Activated CD8-positive, alpha-beta memory T cell treated with anti-CD3 and anti-CD28 coated beads, Interleukin-2, amount 10 ng/mL, durations not matched to agents 7 days and 5 days (primary cell): ENCODE results near the gene TPP1. TPM values are rescaled to one million over a fixed set of nuclear protein-coding genes. Genes with fewer than 3 reads are reported as not detected.

Experiments
- ATAC-seq: fragments of 150-1000 bp; cut with Tn5 transposase; one replicate; pipeline ENCODE4 v1.10.0; 2021; ENCODE audit warnings: moderate library complexity
- CTCF ChIA-PET: fragments of 350-600 bp; sonication (Branson Sonifier 250); formaldehyde crosslinking; loops from one replicate; lab custom pipeline; 2021; ENCODE audit warnings: antibody characterized with exemption; lab: Charles Lee
- DNase-seq: peaks from one replicate; pipeline ENCODE4 v3.0.0-alpha.2; 2020
- H3K27ac Mint-ChIP-seq: one replicate; pipeline ENCODE4 v1.8.0; 2021; ENCODE audit warnings: mild to moderate bottlenecking, mixed read lengths
- H3K27me3 Mint-ChIP-seq: one replicate; pipeline ENCODE4 v1.8.0; 2021; ENCODE audit warnings: mixed read lengths
- H3K36me3 Mint-ChIP-seq: one replicate; pipeline ENCODE4 v1.8.0; 2021; ENCODE audit warnings: mild to moderate bottlenecking, mixed read lengths
- H3K4me1 Mint-ChIP-seq: one replicate; pipeline ENCODE4 v1.8.0; 2021; ENCODE audit warnings: mixed read lengths
- H3K4me3 Mint-ChIP-seq: one replicate; pipeline ENCODE4 v1.8.0; 2021; ENCODE audit warnings: mild to moderate bottlenecking, moderate library complexity, mixed read lengths
- H3K9me3 Mint-ChIP-seq: one replicate; pipeline ENCODE4 v1.8.0; 2022; ENCODE audit warnings: low read depth, mixed read lengths
- total RNA-seq, 2 experiments: library from RNA; stranded (reverse); gene quantifications; one replicate each; pipeline ENCODE4 v1.2.3, GENCODE V29; 2021

TPP1 gene
- total RNA-seq, 2 experiments from 2014 or later, result 76.8 to 79.3 TPM

GRCh38 chr11:6566704-6567370, 52.4 kb downstream of the TPP1 start:
- H3K4me1 Mint-ChIP-seq, result no peaks in the 10 kb centered on the region
- no peak overlapping the region for H3K27ac Mint-ChIP-seq
- no peak overlapping the region for H3K4me3 Mint-ChIP-seq
- no peaks in the 10 kb centered on the region for H3K9me3 Mint-ChIP-seq
- CTCF ChIA-PET, result no interaction called here
- ATAC-seq (no peak), DNase-seq (no peak)
- no peaks in the 10 kb centered on the region for H3K27me3 Mint-ChIP-seq
- H3K36me3 Mint-ChIP-seq, result peaks cover 2% of the 10 kb centered on the region

GRCh38 chr11:6565988-6566703, 53.1 kb downstream of the TPP1 start:
- no peaks in the 10 kb centered on the region for H3K4me1 Mint-ChIP-seq
- DNase-seq (no peak), ATAC-seq (no peak)
- H3K4me3 Mint-ChIP-seq, result no peak overlapping the region
- no peaks in the 10 kb centered on the region for H3K9me3 Mint-ChIP-seq
- H3K27ac Mint-ChIP-seq, result no peak overlapping the region
- no peaks in the 10 kb centered on the region for H3K36me3 Mint-ChIP-seq
- H3K27me3 Mint-ChIP-seq, result no peaks in the 10 kb centered on the region
- CTCF ChIA-PET, result no interaction called here

- H3K4me1 Mint-ChIP-seq, result no peaks in the 10 kb centered on the region
- ATAC-seq (no peak), DNase-seq (no peak)
- no peaks in the 10 kb centered on the region for H3K36me3 Mint-ChIP-seq
- no peak overlapping the region for H3K4me3 Mint-ChIP-seq
- no peaks in the 10 kb centered on the region for H3K27me3 Mint-ChIP-seq
- H3K9me3 Mint-ChIP-seq, result no peaks in the 10 kb centered on the region
- CTCF ChIA-PET, result no interaction called here
- H3K27ac Mint-ChIP-seq, result no peak overlapping the region
These were observed 53.9 kb downstream of the TPP1 start for GRCh38 chr11:6565325-6565724.

GRCh38 chr11:6563667-6564066, 55.6 kb downstream of the TPP1 start:
- Mint-ChIP-seq H3K4me3 (no peak overlapping the region), H3K27me3 (no peaks in the 10 kb centered on the region), H3K36me3 (no peaks in the 10 kb centered on the region), H3K4me1 (no peaks in the 10 kb centered on the region), H3K27ac (no peak overlapping the region), H3K9me3 (no peaks in the 10 kb centered on the region)
- ATAC-seq, result no peak
- DNase-seq, result no peak
- CTCF ChIA-PET, result interaction anchor here (1.2 kb wide), 1 partner anchor 15 kb away, joined by 3 read pairs; no protein-coding TSS in a partner anchor

GRCh38 chr11:6563121-6563619, 56.1 kb downstream of the TPP1 start:
- CTCF ChIA-PET, result interaction anchor here (1.2 to 3.1 kb wide), 2 partner anchors 14 to 32 kb away, joined by 3 to 10 read pairs; no protein-coding TSS in a partner anchor
- no peaks in the 10 kb centered on the region for H3K4me1 Mint-ChIP-seq
- H3K4me3 Mint-ChIP-seq, result no peak overlapping the region
- no peaks in the 10 kb centered on the region for H3K36me3 Mint-ChIP-seq
- no peaks in the 10 kb centered on the region for H3K27me3 Mint-ChIP-seq
- H3K27ac Mint-ChIP-seq, result no peak overlapping the region
- no peak for DNase-seq
- H3K9me3 Mint-ChIP-seq, result no peaks in the 10 kb centered on the region
- ATAC-seq, result no peak

Other genes with a start within 250 kb of the TPP1 start
- gene SMPD1, start 228.9 kb downstream of the TPP1 start, total RNA-seq, result 10 to 100 TPM; 38.9 to 41.9 TPM
- gene APBB1, start 200.3 kb downstream of the TPP1 start, total RNA-seq, result 10 to 100 TPM; 38.7 to 43.4 TPM
- gene HPX, start 178.4 kb downstream of the TPP1 start, total RNA-seq, result under 1 TPM in 1 of 2 experiments, not detected in 1; 0.76 TPM
- 1 to 10 TPM; 4.8 to 5.1 TPM for gene TRIM3, start 145.5 kb downstream of the TPP1 start, total RNA-seq
- 10 to 100 TPM; 33.5 to 39.3 TPM for gene ARFIP2, start 138.1 kb downstream of the TPP1 start, total RNA-seq
- 10 to 100 TPM; 29.2 to 47.0 TPM for gene TIMM10B, start 137.9 kb downstream of the TPP1 start, total RNA-seq
- 10 to 100 TPM; 17.4 to 25.3 TPM for gene DNHD1, start 122.1 kb downstream of the TPP1 start, total RNA-seq
- gene RRP8, start 15.8 kb downstream of the TPP1 start, total RNA-seq, result 10 to 100 TPM; 25.6 to 33.1 TPM
- gene ILK, start 15.6 kb downstream of the TPP1 start, total RNA-seq, result 100 to 1,000 TPM; 151 to 161 TPM
- gene TAF10, start 7.2 kb downstream of the TPP1 start, total RNA-seq, result 100 to 1,000 TPM; 134 to 144 TPM
- under 1 TPM; 0.14 to 0.32 TPM for gene DCHS1, start 36.4 kb upstream of the TPP1 start, total RNA-seq
- gene MRPL17, start 63.9 kb upstream of the TPP1 start, total RNA-seq, result 10 to 100 TPM; 69.4 to 81.0 TPM
- gene OR2AG2, start 152.6 kb upstream of the TPP1 start, total RNA-seq, result not detected
- gene OR2AG1, start 163.6 kb upstream of the TPP1 start, total RNA-seq, result not detected
- gene OR6A2, start 180.3 kb upstream of the TPP1 start, total RNA-seq, result not detected
- gene OR10A5, start 226.3 kb upstream of the TPP1 start, total RNA-seq, result not detected
- gene OR10A2, start 243.6 kb upstream of the TPP1 start, total RNA-seq, result not detected